Neural cell (in vitro differentiated cells): Measurements from ENCODE around the gene CTNNB1. TPM values are rescaled to one million over a fixed set of nuclear protein-coding genes. Genes with fewer than 3 reads are reported as not detected.

Source experiments
- H2AFZ ChIP-seq: fragments of 200-600, 300-800 bp; sonication (generic), shearing (Covaris generic); 2 replicates; pipeline ENCODE4 v1.6.0; 2014; ENCODE audit warnings: low read depth, mild to moderate bottlenecking, antibody characterized with exemption, low read length, moderate library complexity
- H3F3A ChIP-seq: fragments of 200-600 bp; shearing (Covaris generic); 2 replicates; pipeline ENCODE4 v1.6.1; 2016; ENCODE audit warnings: mild to moderate bottlenecking, moderate library complexity, mixed read lengths, antibody characterized with exemption, low read length; ENCODE audit not compliant: insufficient read depth, poor library complexity, severe bottlenecking
- H3K27ac ChIP-seq: fragments of 200-600, 300-800 bp; sonication (generic), shearing (Covaris generic); 2 replicates; pipeline ENCODE4 v1.5.1; 2014; ENCODE audit warnings: mild to moderate bottlenecking, low read length, moderate library complexity
- H3K27me3 ChIP-seq: fragments of 300-800, 200-600 bp; sonication (generic), shearing (Covaris generic); 2 replicates; pipeline ENCODE4 v1.6.0; 2014; ENCODE audit warnings: mild to moderate bottlenecking, low read depth, low read length, moderate library complexity; ENCODE audit not compliant: insufficient read depth
- H3K36me3 ChIP-seq: fragments of 300-800, 200-600 bp; sonication (generic), shearing (Covaris generic); 2 replicates; pipeline ENCODE4 v1.5.1; 2014; ENCODE audit warnings: mild to moderate bottlenecking, antibody characterized with exemption, low read length, moderate library complexity; ENCODE audit not compliant: insufficient read depth
- H3K4me2 ChIP-seq: fragments of 300-800, 200-600 bp; sonication (generic), shearing (Covaris generic); 2 replicates; pipeline ENCODE4 v1.6.0; 2014; ENCODE audit warnings: mild to moderate bottlenecking, low read length
- H3K4me3 ChIP-seq: fragments of 300-800, 200-600 bp; sonication (generic), shearing (Covaris generic); 2 replicates; pipeline ENCODE4 v1.5.1; 2014; ENCODE audit warnings: mild to moderate bottlenecking, low read length, moderate library complexity
- H3K79me2 ChIP-seq: fragments of 200-600 bp; shearing (Covaris generic); replicated peaks from 2 replicates; pipeline ENCODE4 v1.6.0; 2014; ENCODE audit warnings: mild to moderate bottlenecking, low read length, moderate library complexity; ENCODE audit not compliant: insufficient read depth
- H3K9ac ChIP-seq: fragments of 300-800, 200-600 bp; sonication (generic), shearing (Covaris generic); 2 replicates; pipeline ENCODE4 v1.6.1; 2016; ENCODE audit warnings: mild to moderate bottlenecking, low read length, mixed read lengths
- H3K9me2 ChIP-seq: fragments of 200-600 bp; shearing (Covaris generic); 2 replicates; pipeline ENCODE4 v1.6.1; 2016; ENCODE audit warnings: mild to moderate bottlenecking, low read length, mixed read lengths; ENCODE audit not compliant: insufficient read depth
- H3K9me3 ChIP-seq: fragments of 200-600, 300-800 bp; sonication (generic), shearing (Covaris generic); 2 replicates; pipeline ENCODE4 v1.6.1; 2016; ENCODE audit warnings: mild to moderate bottlenecking, mixed run types, low read length, moderate library complexity, mixed read lengths
- H4K20me1 ChIP-seq: fragments of 200-600 bp; shearing (Covaris generic); 2 replicates; pipeline ENCODE4 v1.6.1; 2016; ENCODE audit warnings: mild to moderate bottlenecking, mixed run types; ENCODE audit not compliant: insufficient read depth
- EP300 ChIP-seq: fragments of 450-650 bp; conservative IDR thresholded peaks from 2 replicates; pipeline ENCODE4 v1.6.1; 2014; ENCODE audit warnings: antibody characterized with exemption, mild to moderate bottlenecking, moderate library complexity; ENCODE audit not compliant: poor library complexity, severe bottlenecking
- EZH2 ChIP-seq: fragments of 200-600, 300-800 bp; shearing (Covaris generic), sonication (generic); IDR thresholded peaks from 2 replicates; pipeline ENCODE4 v1.6.1; 2014; ENCODE audit warnings: antibody characterized with exemption, low read length, borderline replicate concordance, mild to moderate bottlenecking; ENCODE audit not compliant: insufficient read depth, poor library complexity, severe bottlenecking
- POLR2AphosphoS5 ChIP-seq: IDR thresholded peaks from 2 replicates; pipeline ENCODE4 v1.6.1; 2012
- RAD21 ChIP-seq: fragments of 450-650 bp; conservative IDR thresholded peaks from 2 replicates; pipeline ENCODE4 v1.6.1; 2014; ENCODE audit warnings: antibody characterized with exemption, mild to moderate bottlenecking, moderate library complexity
- REST ChIP-seq: IDR thresholded peaks from 2 replicates; pipeline ENCODE4 v1.6.1; 2012; ENCODE audit warnings: borderline replicate concordance
- SMC3 ChIP-seq: fragments of 450-650 bp; conservative IDR thresholded peaks from 2 replicates; pipeline ENCODE4 v1.6.1; 2014; ENCODE audit warnings: antibody characterized with exemption, mild to moderate bottlenecking, moderate library complexity; ENCODE audit not compliant: poor library complexity
- polyA plus RNA-seq: library from polyadenylated mRNA; depleted of rRNA; stranded (reverse); fragments of >200 nt; gene quantifications from 2 replicates; pipeline ENCODE4 v1.2.3, GENCODE V29; 2014
- TF ChIP-seq, protein P1 (sequence below): fragments of 450-650 bp; IDR thresholded peaks from 2 replicates; pipeline ENCODE4 v1.5.1; 2014; ENCODE audit warnings: antibody characterized with exemption, mild to moderate bottlenecking, moderate library complexity; ENCODE audit not compliant: poor library complexity, severe bottlenecking

Gene CTNNB1
- polyA plus RNA-seq, 1 donor from 2014 or later: 317 TPM

GRCh38 chr3:41220906-41221677, 21.8 kb downstream of the CTNNB1 start:
- H3F3A ChIP-seq: no peaks in the 10 kb centered on the region
- H4K20me1 ChIP-seq: no peaks in the 10 kb centered on the region
- no peaks in the 10 kb centered on the region for H3K9me3 ChIP-seq
- no peak overlapping the region for H3K4me2 ChIP-seq
- H2AFZ ChIP-seq: no peak overlapping the region
- H3K27me3 ChIP-seq: no peaks in the 10 kb centered on the region
- peaks cover 73% of the 10 kb centered on the region for H3K79me2 ChIP-seq
- no peaks in the 10 kb centered on the region for H3K9me2 ChIP-seq
- H3K9ac ChIP-seq: no peak overlapping the region
- no peak overlapping the region for H3K4me3 ChIP-seq
- no peak overlapping the region for H3K27ac ChIP-seq
- H3K36me3 ChIP-seq: peaks cover 16% of the 10 kb centered on the region
- no peak for TF ChIP-seq EZH2
- no peak for TF ChIP-seq REST
- TF ChIP-seq SMC3: no peak
- TF ChIP-seq POLR2AphosphoS5: no peak
- no peak for TF ChIP-seq RAD21
- TF ChIP-seq, protein P1, sequence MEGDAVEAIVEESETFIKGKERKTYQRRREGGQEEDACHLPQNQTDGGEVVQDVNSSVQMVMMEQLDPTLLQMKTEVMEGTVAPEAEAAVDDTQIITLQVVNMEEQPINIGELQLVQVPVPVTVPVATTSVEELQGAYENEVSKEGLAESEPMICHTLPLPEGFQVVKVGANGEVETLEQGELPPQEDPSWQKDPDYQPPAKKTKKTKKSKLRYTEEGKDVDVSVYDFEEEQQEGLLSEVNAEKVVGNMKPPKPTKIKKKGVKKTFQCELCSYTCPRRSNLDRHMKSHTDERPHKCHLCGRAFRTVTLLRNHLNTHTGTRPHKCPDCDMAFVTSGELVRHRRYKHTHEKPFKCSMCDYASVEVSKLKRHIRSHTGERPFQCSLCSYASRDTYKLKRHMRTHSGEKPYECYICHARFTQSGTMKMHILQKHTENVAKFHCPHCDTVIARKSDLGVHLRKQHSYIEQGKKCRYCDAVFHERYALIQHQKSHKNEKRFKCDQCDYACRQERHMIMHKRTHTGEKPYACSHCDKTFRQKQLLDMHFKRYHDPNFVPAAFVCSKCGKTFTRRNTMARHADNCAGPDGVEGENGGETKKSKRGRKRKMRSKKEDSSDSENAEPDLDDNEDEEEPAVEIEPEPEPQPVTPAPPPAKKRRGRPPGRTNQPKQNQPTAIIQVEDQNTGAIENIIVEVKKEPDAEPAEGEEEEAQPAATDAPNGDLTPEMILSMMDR: no peak

GRCh38 chr3:41222012-41222411, 22.7 kb downstream of the CTNNB1 start:
- H3K27ac ChIP-seq: no peak overlapping the region
- no peaks in the 10 kb centered on the region for H3K9me3 ChIP-seq
- H3K9ac ChIP-seq: no peak overlapping the region
- TF ChIP-seq, protein P1: no peak
- TF ChIP-seq EP300: no peak
- no peak for TF ChIP-seq RAD21
- TF ChIP-seq SMC3: no peak
- no peak overlapping the region for H3K4me3 ChIP-seq
- peaks cover 64% of the 10 kb centered on the region for H3K79me2 ChIP-seq
- H3K27me3 ChIP-seq: no peaks in the 10 kb centered on the region
- H2AFZ ChIP-seq: no peak overlapping the region
- H3F3A ChIP-seq: no peaks in the 10 kb centered on the region
- H4K20me1 ChIP-seq: no peaks in the 10 kb centered on the region
- H3K9me2 ChIP-seq: no peaks in the 10 kb centered on the region
- no peak overlapping the region for H3K4me2 ChIP-seq
- peaks cover 17% of the 10 kb centered on the region for H3K36me3 ChIP-seq
